Astrocyte of the cerebellum (primary cell): ENCODE data around the gene ADAMTS18.

Experiments used
- DNase-seq: peaks from one replicate; pipeline ENCODE4 v3.0.0-alpha.2; 2011; ENCODE audit warnings: low read depth
- H3K4me3 ChIP-seq: 2 replicates; pipeline ENCODE4 v1.5.1; 2011; ENCODE audit warnings: mild to moderate bottlenecking, low read depth, low read length, moderate library complexity
- in situ Hi-C: cut with HindIII; loops from 2 replicates; pipeline ENCODE4 v1.10.0; 2017; ENCODE audit warnings: low sequenced_read_pairs
- TF ChIP-seq, protein P1 (sequence below): IDR thresholded peaks from 2 replicates; pipeline ENCODE4 v1.5.1; 2012; ENCODE audit warnings: low read length, low read depth, moderate library complexity, mild to moderate bottlenecking; ENCODE audit errors: missing control alignments

Gene ADAMTS18

DNA sequence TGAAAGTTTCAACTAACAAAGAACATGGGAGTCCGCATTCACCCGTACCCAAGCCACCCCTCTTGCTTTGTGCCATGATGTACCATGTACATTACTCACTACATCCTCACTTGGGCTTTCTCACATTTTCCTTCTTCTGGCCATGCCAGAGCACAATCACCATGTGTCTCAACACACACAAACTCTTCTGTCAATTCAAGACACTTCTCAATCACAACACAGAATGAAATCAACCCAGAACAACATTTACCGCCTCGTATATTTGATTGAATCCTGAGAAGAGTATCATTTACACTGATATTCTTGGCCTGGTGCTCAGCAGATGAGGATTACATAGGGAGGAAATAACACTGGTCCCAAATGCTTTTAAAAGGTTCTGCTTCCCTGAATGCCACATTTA is 4.5 kb downstream of the ADAMTS18 start:
- no peak overlapping the region for H3K4me3 ChIP-seq
- in situ Hi-C loops: no loop called here
- TF ChIP-seq, protein P1, sequence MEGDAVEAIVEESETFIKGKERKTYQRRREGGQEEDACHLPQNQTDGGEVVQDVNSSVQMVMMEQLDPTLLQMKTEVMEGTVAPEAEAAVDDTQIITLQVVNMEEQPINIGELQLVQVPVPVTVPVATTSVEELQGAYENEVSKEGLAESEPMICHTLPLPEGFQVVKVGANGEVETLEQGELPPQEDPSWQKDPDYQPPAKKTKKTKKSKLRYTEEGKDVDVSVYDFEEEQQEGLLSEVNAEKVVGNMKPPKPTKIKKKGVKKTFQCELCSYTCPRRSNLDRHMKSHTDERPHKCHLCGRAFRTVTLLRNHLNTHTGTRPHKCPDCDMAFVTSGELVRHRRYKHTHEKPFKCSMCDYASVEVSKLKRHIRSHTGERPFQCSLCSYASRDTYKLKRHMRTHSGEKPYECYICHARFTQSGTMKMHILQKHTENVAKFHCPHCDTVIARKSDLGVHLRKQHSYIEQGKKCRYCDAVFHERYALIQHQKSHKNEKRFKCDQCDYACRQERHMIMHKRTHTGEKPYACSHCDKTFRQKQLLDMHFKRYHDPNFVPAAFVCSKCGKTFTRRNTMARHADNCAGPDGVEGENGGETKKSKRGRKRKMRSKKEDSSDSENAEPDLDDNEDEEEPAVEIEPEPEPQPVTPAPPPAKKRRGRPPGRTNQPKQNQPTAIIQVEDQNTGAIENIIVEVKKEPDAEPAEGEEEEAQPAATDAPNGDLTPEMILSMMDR: no peak
- no peak for DNase-seq

DNA sequence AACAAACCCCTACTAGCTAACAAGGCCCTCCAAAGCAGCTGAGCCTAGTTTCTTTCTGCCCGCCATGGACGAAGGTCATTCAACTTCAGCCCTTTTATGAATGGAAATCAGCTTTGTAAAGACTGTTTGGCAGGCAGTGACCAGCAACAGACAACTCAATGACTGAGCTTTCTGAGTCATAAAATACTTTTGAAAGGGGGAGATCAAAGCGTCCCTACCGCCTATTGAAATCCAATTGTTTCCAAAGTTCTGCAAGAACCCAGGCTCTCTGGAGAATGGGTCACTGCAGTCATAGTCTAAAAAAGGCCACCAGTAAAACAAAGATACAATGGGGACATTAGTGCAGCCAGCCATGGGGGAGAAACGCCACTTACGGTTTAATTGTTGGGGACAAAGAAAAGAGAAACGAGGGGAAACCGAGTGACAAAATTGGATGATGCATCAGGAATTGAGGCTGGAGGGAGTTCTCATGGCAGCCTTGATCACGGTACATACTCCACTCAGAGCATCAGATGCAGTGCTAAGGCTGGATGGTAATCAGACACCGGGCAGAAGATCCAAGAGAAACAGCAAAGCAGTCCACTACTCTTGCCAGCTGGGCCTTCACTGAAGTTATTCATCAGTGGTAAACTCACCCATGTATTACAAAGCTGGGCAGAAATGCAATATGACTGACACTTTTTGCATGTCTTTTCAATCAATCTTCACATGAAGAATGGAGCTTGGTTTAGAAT is 9.8 kb downstream of the ADAMTS18 start:
- H3K4me3 ChIP-seq: no peak overlapping the region
- TF ChIP-seq, protein P1: no peak
- in situ Hi-C loops: no loop called here
- DNase-seq: peak; percentile 24

DNA sequence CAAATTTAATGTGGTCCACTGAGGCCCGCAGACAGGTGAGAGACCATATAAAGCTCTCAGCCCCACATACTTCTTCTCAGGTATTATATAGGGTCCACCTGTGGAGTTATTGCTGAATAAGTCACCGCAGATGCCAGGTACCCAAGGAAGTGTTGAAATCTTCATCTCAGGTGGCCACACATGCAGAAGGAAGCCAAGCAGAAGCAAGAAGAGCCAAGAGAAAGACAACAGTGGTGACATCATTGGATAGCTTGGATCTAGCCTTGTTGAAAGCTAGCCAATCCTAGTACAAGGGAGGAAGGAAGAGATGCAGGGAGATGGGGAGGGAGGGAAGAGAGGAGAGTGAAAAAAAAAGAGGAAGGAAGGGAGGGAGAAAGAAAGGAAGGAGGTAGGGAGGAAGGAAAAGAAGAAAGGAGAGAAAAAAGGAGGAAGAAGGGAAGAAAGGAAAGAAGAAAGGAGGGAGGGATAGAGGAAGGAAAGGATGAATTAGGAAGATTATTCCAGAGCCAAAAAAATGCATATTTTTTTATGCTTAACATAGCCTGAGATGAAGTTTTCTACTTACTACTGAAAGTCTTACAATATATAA is 12.5 kb downstream of the ADAMTS18 start:
- H3K4me3 ChIP-seq: no peak overlapping the region
- TF ChIP-seq, protein P1: no peak
- DNase-seq: no peak
- in situ Hi-C loops: no loop called here

DNA sequence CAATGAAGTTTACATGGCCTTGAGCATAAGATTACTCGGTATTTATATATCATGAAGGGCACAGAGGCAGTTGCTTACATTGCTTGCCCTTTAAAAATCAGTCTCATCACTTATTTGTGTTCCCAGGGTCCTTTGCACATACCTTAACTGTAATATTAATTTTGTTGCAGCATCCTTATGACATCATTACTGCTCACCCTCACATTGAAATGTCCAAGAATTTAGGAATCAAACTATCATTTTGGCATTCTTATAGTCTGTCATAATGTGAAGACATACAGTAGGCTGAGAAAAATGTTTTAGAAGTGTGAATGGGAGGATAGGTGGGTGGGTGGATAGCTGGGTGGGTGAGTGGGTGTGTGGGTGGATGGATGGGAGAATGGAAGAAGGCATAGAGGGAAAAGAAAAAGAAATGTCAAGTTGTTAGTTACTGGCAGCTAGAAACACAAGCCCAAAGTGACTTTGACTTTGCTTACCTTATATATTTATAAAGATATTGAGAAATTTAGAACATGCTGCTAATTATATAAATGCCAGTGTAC is 17.8 kb downstream of the ADAMTS18 start:
- no peak for DNase-seq
- TF ChIP-seq, protein P1: no peak
- in situ Hi-C loops: no loop called here
- no peak overlapping the region for H3K4me3 ChIP-seq

DNA sequence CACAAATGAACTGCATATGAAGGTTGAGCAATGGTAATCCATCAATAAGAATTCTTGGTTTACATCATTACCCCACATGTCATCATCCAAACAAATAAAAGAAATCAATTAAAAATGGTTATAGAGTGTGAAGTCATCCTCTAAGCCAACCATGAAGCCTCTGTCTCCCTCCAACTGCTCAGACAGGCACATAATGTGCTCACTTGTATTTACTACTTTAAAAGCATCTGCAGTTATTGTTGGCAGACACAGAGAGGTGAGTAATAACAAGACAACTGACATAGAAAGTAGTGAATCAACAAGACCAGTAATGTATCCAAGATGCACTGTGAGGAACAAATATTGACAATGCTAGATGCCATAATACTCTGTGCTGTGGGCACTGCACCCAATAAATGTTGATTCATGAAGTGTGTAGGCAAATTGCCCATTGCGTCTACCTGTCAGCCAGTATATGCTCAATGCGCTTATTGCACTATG is 20.0 kb downstream of the ADAMTS18 start:
- no peak overlapping the region for H3K4me3 ChIP-seq
- TF ChIP-seq, protein P1: no peak
- DNase-seq: peak; percentile 26
- in situ Hi-C loops: no loop called here

DNA sequence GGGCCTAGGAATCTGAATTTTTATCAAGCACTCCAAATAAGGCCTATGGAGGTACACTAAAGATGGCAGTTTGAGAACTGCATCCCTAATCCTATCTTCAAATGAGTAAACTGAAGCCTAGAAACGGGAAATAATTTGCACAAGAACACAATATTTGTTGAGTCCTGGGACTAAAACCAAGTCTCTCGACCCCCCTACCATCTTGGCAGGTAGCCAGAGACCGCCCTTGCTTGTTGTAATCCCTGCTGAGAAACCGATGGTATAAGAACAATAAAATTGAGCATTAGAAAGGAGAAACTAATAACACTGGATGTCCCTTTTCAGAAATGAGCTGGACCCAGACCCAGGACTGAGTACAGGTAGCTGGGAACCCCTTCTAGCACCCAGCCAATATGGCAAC is 24.4 kb downstream of the ADAMTS18 start:
- in situ Hi-C loops: no loop called here
- H3K4me3 ChIP-seq: no peak overlapping the region
- DNase-seq: no peak
- TF ChIP-seq, protein P1: no peak
